Measurements from ENCODE around the gene NGRN. TPM values are rescaled to one million over a fixed set of nuclear protein-coding genes. Genes with fewer than 3 reads are reported as not detected.

NGRN gene
- total RNA-seq, 1 donor from 2014 or later, result 74.8 TPM

DNA sequence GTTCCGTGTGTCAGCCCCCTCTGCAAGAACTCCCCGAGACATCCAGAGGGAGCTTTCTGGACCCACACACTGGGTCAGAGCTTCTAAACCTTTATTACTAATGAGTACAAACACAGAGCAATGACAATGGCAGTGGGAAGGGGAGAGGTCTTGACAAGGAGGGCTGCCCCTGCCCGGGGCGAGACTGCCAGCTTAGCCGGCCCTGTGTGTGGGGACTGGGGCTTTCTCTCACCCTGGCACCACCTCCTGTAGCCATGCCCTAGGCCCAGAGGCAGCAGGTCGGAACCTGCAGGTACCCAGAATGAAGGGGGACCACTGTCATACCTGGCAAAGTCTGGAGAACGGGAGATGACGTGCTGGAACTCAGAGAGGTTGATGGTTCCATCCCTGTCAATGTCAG lies 34.9 kb upstream of the NGRN start:
- TF ChIP-seq, protein P1, sequence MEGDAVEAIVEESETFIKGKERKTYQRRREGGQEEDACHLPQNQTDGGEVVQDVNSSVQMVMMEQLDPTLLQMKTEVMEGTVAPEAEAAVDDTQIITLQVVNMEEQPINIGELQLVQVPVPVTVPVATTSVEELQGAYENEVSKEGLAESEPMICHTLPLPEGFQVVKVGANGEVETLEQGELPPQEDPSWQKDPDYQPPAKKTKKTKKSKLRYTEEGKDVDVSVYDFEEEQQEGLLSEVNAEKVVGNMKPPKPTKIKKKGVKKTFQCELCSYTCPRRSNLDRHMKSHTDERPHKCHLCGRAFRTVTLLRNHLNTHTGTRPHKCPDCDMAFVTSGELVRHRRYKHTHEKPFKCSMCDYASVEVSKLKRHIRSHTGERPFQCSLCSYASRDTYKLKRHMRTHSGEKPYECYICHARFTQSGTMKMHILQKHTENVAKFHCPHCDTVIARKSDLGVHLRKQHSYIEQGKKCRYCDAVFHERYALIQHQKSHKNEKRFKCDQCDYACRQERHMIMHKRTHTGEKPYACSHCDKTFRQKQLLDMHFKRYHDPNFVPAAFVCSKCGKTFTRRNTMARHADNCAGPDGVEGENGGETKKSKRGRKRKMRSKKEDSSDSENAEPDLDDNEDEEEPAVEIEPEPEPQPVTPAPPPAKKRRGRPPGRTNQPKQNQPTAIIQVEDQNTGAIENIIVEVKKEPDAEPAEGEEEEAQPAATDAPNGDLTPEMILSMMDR (conservative IDR thresholded peaks at IDR 0.05; ENCODE audit: low read depth, low read length), result no peak
- no peak for DNase-seq (ENCODE audit: low read depth)
- H3K4me3 ChIP-seq (ENCODE audit: low read depth, low read length), result no peak overlapping the region

DNA sequence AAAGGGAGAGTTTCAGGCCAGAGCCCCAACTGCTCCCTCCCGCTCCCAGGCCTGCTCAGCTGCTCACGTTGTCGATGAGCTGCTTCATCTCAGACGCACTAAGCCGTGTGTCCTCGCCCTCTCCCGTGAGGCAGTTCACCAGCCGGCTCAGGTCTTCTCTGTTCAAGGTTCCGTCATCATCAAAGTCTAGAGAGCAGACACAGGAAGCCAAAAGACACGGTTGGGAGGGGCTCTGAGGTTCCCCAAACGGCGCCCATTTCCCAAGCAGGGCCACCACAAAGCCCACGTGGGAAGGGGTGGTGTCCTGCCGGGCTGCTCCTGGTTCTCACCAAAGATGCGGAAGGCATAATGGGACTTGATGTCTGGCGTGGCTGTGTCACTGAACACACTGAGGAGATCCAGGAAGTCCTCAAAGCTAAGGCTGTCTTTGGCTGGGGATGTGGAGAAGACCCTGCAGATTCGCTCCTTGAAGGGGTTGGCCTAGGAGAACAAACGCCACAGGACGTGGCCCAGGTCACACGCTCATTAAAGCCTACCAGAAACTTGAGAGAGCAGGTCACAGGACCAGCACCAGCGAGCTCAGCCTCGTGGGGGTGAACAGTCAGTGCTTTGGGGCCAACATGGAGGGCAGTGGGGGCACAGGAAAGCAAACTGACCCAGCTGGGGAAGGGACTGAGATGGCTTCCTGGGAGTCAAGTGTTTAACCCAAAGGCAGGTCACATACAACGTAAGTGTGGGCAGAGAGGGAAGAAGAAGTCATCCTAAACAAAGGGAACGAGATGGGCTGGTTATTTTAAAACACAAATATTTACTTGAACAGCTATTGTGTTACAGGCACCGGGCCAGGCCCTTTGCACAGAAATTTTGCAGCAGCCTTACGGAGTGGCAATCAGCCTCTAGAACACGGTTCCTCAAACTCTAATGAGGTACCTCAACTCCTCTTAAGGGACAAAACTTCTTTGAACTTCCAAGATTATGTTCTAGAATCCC lies 34.1 kb upstream of the NGRN start:
- TF ChIP-seq, protein P1 (conservative IDR thresholded peaks at IDR 0.05; ENCODE audit: low read depth, low read length), result no peak
- H3K4me3 ChIP-seq (ENCODE audit: low read depth, low read length), result peak overlapping the region; percentile 94
- no peak for DNase-seq (ENCODE audit: low read depth)

DNA sequence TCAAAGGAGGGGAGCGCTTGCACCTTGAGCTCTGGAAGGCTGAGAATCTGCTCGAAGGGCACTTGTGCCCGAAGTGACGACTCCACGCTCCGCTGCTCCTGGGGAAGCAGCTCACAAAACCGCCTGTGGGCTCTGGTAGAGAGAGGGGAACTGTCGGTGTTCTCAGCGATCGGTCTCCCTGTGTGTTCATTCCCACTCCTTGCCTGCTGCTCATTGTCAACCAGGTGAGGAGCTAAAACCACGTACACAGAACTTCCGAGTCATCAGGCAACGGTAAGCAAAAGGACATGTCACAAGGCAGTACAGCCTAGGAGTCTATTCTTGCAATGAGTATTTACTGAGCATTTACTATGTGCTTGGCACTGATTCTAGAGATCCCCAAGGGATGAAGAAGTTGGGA lies 33.3 kb upstream of the NGRN start:
- DNase-seq (ENCODE audit: low read depth), result no peak
- H3K4me3 ChIP-seq (ENCODE audit: low read depth, low read length), result peak overlapping the region; percentile 94
- TF ChIP-seq, protein P1 (conservative IDR thresholded peaks at IDR 0.05; ENCODE audit: low read depth, low read length), result no peak

DNA sequence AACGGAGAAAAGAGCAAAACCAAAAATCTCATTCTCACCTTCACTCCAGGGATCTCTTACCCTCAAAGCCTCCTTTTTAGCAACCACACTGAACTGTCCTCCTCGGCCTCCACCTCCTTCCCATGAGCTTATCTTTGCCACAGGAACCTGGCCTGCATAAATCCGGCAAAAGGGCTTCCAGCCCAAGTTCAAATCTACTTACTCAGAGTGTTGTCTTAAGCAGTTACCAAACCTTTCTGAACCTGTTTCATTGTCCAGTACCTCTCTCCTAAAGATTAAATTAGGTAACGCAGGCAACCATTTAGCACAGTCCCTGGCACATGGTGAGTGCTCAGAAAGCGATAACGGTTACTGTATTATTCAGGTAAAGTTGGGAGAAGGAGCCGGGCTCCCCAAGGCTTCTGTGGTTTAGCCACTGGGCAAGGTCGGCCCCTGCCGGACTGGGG lies 32.5 kb upstream of the NGRN start:
- TF ChIP-seq, protein P1 (conservative IDR thresholded peaks at IDR 0.05; ENCODE audit: low read depth, low read length), result peak; percentile 58
- DNase-seq (ENCODE audit: low read depth), result peak; percentile 53
- H3K4me3 ChIP-seq (ENCODE audit: low read depth, low read length), result peak overlapping the region; percentile 94

DNA sequence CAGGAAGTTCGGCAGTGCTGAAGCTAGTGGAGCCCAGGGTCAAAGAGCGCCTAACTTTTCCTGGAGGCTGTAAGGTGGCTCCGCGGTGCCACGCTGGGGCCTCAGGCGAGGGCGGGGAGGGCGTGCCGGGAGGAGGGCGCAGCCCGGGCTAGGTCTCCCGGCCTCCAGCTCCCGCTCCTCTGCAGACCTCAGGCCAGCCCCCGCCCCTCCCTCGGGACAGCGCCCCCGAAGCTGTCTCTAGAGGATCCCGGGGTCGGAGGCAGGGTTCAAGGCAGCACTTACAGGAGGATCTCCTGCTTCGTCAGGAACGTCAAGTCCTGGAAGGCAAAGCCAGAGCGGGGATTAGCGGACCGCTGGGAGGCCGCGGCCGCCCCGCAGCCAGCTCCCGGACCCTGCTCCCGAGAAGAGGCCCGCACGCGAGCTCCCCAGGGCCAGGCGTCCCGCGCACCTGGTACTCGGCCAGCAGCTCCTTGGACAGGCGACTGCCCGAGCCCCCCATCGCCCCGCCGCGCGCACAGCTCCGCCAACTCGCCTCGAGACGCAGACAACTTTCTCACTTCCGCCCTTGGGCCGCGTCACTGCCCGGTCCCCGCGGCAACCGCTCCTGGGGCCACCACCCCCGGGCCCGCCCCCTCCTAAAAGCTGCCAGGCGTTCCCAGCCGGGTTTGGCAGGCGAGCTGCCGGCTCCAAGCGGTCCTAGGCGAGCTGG lies 31.9 kb upstream of the NGRN start, which contains the start of gene CIB1:
Gene CIB1, minus strand, starts transcription at position 555 of the 709 bp plus-strand sequence. Its CDS starts 56 bp downstream, at position 499.
- peak within 1 kb of the TSS; percentile 94 for H3K4me3 ChIP-seq (ENCODE audit: low read depth, low read length)
- TF ChIP-seq, protein P1 (conservative IDR thresholded peaks at IDR 0.05; ENCODE audit: low read depth, low read length), result no peak
- DNase-seq (ENCODE audit: low read depth), result no peak

DNA sequence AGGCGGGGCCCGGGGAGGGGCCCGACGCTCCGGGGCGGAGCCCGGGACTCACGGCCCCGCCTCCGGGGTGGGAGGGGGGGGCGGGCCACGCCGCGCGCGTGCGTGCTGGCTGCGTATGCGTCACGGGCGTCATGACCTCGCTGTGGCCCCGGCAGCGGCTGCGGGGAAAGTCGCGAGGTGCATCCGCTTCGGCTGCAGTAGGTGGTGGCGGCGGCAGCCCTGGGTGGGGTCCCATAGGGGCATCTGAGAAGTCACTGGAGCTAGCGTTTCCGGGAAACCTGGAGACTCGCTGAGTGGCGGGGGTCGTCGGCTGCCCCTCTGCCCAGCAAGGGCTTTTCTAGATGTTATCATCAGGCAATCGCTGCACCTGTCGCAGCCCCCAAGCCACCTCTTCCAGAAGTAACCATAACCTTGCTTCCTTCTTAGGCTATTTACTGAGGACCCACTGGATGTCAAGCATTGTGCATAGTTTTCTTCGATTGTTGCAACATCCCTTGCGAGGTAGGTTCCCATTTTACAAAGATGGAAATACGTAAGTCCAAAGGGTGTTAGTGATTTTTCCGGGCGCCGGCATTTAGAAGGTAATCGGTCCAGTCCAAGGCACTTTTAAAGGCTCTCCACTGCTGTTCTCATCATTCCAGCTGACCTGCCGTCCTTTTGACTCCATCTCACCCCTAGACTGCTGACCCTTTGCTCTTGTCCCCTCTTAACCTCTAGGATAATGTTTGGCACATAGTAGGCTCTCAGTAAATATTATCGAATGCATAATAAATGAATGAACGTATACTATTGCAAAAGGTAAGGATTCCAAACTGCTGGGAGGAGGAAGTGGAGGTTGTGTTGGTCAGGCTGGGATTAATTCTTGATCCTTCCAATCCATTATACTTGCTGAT lies 31.1 kb upstream of the NGRN start, which contains the start of gene GDPGP1:
Gene GDPGP1, plus strand, starts transcription at position 114 of the 893 bp plus-strand sequence. CDS start 6,700 bp downstream, outside the sequence.
- peak within 1 kb of the TSS; percentile 94 for H3K4me3 ChIP-seq (ENCODE audit: low read depth, low read length)
- DNase-seq (ENCODE audit: low read depth), result no peak
- TF ChIP-seq, protein P1 (conservative IDR thresholded peaks at IDR 0.05; ENCODE audit: low read depth, low read length), result no peak

Measured in epithelial cell of proximal tubule (primary cell).